WI38 (cell line): ENCODE measurements around the gene NFKB1.

Source experiments
- H3K4me3 ChIP-seq: 2 replicates; pipeline ENCODE4 v1.5.1; 2011; ENCODE audit warnings: low read depth, mild to moderate bottlenecking, control low read depth, low read length
- TF ChIP-seq, protein P1 (sequence below): IDR thresholded peaks from 2 replicates; pipeline ENCODE4 v1.5.1; 2012; ENCODE audit warnings: low read depth, mild to moderate bottlenecking, control low read depth, low read length

The NFKB1 gene

DNA sequence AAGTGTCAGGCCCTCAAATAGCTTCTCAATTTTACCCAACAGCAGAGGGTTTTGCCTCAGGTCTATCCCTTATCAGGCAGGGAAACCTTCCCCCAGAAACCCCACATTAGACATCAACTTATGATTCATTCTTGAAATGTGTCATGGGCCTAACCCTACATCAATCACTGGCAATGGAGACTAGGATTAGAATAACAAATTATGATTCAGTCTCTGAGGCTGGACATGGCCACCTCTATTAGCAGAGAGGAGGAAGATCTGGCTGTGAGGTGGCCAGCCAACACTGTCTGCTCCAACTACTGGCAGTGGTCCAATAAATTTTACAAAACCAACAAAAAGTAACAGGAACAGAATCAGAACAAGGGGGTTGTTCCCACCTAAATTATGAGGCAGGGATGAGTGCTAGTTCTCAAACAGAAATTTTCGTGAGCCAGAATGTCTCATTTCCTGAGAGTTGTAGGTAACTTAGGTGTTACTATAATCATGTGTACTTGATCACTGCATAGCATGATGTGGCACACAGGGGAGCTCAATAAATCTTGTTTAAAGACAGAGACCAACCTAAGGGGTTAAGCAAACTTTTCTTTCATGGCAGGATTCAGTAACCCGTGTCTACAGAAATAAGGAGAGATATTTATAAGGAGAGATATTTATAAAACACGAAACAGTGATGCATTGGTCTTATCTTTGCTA is 126.8 kb downstream of the NFKB1 start:
- TF ChIP-seq, protein P1, sequence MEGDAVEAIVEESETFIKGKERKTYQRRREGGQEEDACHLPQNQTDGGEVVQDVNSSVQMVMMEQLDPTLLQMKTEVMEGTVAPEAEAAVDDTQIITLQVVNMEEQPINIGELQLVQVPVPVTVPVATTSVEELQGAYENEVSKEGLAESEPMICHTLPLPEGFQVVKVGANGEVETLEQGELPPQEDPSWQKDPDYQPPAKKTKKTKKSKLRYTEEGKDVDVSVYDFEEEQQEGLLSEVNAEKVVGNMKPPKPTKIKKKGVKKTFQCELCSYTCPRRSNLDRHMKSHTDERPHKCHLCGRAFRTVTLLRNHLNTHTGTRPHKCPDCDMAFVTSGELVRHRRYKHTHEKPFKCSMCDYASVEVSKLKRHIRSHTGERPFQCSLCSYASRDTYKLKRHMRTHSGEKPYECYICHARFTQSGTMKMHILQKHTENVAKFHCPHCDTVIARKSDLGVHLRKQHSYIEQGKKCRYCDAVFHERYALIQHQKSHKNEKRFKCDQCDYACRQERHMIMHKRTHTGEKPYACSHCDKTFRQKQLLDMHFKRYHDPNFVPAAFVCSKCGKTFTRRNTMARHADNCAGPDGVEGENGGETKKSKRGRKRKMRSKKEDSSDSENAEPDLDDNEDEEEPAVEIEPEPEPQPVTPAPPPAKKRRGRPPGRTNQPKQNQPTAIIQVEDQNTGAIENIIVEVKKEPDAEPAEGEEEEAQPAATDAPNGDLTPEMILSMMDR: no peak

DNA sequence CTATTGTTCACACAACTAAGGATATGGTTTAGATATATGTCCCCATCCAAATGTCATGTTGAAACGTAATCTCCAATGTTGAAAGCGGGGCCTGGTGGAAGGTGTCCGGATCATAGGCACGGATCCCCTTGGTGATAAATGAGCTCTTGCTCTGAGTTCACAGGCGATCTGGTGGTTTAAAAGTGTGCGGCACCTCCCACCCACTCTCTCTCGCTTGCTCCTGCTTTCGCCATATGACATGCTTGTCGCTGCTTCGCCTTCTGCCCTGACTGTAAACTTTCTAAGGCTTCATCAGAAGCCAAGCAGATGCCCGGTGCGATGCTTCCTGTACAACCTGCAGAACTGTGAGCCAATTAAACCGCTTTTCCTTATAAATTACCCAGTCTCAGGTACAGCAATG is 128.5 kb downstream of the NFKB1 start:
- TF ChIP-seq, protein P1: no peak
- no peak overlapping the region for H3K4me3 ChIP-seq

More for the DNA sequence above, 126.8 kb downstream of the NFKB1 start:
- no peak overlapping the region for H3K4me3 ChIP-seq

DNA sequence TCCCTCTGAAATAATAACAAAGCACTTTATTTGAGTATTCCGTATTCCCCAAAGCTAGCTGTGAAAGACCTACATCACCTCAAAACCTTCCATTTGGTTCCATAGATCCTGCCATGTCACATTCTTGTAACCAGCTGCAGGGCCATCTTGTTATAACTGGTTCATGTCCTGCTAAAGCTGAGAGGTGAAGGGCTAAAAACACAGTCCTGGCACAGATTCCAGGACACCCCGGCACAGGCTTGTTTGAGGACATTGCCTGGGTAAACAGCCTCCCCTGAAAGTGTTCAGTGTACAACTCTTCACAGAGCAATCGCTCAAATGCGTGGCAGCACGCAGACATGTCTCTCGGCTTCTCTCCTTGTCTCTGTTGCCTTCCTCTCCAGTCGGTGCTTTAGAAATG is 130.5 kb downstream of the NFKB1 start:
- TF ChIP-seq, protein P1: no peak
- H3K4me3 ChIP-seq: no peak overlapping the region

DNA sequence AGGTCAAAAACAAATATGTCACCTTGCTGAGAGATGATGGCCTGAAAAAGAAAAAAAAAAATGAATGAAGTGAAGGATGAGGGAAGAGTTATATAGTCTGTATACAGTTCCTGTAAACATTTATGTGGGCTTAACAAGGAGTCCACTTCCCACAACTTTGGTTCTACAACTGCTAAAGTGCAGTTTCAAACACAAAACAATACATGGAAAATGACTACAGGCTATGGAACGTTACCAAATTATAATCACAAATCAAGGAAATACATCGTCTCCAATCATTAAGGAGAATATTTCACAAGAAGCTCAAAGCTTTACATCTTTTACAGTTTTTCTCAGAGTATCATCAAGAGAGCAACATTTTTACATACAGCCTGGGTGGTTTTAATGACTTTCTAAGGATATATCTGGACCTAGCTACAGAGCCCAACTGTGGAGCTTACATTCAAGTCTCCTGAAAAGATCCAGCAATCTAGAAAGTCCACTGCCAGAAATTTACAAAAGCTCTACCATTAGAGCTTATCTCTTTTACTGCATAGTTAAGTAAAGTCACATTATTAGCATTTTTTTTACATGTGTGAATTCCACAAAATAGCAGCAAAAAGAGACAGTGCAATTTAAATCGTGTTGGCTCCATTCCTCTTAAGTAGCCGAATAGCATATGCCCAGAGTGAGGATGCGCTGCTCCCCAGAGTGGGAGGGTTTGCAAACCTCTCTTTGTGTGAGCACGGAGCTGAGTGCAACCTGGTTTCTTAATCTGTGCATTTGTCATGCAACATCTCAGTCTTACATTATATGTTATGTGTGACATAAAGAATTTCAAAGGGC is 131.3 kb downstream of the NFKB1 start:
- no peak overlapping the region for H3K4me3 ChIP-seq
- TF ChIP-seq, protein P1: no peak

DNA sequence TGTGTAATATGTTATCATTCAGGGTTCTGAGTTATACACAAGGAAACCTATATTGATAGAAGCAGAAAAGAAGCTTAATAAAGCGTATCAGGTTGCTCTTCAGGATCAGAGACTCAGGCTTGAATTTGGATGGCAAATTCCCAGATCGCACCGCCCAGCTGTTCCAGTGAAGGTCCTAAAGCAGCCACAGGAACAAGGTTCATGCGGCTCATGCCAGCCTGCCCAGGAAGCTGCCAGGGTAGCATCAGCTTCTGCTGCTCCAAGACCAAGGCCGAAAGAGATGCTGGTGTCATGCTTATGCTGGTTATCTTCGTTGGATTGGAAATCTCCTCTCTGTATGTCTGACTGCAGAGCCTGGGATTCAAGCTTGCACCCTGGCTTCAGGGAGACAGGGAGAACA is 131.9 kb downstream of the NFKB1 start:
- H3K4me3 ChIP-seq: no peak overlapping the region
- TF ChIP-seq, protein P1: no peak

DNA sequence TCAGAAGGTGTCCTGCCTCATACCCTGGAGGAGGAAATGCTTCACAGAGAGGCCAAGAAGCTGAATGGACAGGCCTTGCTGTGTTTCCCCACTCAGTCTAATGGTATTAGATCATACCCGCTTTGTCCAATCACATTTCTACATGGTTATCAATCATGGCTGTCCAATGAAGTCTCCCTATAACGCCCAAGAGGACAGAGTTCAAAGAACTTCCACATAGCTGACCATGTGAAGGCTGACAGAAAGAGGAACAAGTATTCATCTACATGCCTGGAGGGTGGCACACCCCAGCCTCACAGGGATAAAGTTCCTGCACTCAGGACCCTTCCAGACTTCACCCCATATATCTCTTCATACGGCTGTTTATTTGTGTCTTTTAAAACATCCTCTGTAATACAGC is 136.2 kb downstream of the NFKB1 start:
- TF ChIP-seq, protein P1: no peak
- no peak overlapping the region for H3K4me3 ChIP-seq

DNA sequence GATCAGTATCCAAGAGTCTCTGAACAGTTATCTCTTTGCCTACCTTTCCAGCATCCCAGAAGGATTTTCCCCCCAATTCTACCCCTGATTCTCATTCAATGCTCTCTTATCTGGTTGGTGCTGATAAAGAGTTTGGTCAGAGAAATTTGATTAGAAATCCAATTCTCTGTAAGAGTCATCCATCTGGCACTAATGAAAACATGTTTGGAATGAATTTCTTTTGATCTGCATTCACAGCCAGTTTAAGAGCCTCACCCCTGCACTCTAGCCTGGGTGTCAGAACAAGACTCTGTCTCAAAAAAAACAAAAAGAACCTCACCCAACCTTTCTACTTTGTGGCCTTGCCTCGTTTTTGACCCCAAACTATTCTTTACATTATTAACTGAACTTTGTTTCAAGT is 137.5 kb downstream of the NFKB1 start:
- TF ChIP-seq, protein P1: no peak
- H3K4me3 ChIP-seq: no peak overlapping the region
